GM12875 (cell line): ENCODE results near the gene BRF1.

Experiments used
- H3K4me3 ChIP-seq: one replicate; pipeline ENCODE4 v1.5.1; 2011; ENCODE audit warnings: low read depth, low read length, control low read depth
- CTCF ChIP-seq: IDR thresholded peaks from 2 replicates; pipeline ENCODE4 v1.5.1; 2011; ENCODE audit warnings: low read depth, mild to moderate bottlenecking, control low read depth, inconsistent platforms, low read length, moderate library complexity, borderline replicate concordance; ENCODE audit not compliant: insufficient read depth

The BRF1 gene

DNA sequence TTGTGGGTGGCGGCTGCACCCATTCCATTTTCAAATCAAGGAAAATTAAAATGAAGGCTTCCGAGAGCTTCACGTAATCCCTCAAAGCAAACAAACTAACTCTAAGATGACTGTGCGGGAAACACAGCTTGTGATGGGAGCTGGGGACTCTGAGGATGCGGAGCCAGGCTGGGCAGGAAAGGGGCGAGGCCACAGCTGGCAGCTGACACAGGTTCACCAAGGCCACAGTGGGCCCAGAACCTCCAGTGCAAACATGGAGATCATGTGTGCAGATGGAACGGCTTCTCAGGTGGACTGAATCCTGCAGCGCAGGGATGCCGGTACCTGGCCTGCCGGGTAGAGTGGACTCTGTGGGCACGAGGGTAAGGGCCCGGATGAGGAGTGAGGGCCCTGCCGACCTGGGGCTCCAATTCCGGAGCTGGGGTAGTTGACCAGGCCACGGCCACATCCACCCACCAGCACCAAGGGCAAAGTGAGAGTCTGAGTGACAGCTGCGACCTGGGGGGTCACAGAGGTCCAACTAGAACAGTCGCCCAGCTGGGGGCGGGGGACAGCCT lies 71.6 kb downstream of the BRF1 start:
- no peak overlapping the region for H3K4me3 ChIP-seq
- TF ChIP-seq CTCF = no peak

DNA sequence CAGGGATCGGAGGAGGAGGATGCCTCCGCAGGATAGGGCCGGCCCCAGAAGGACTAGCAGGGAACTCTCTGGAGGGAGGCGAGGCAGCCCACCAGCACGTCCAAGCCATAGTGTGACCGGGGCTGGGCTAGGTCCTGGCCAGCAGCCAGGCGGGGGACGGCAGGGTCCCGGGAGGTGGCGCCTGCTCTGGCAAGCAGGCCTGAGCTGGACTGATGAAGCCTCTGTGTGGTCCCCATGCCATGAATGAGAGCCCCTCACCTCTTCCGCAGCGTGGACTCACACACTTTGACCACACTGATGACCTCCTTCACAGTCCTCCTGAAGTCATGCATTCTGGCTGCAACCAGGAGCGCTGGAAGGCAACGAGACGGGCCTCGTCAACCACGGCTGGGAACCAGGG lies 72.2 kb downstream of the BRF1 start:
- H3K4me3 ChIP-seq = no peak overlapping the region
- no peak for TF ChIP-seq CTCF

GRCh38 chr14:105227346-105227745 lies 73.5 kb downstream of the BRF1 start:
- no peak for TF ChIP-seq CTCF
- no peak overlapping the region for H3K4me3 ChIP-seq

- H3K4me3 ChIP-seq = no peak overlapping the region
- TF ChIP-seq CTCF = no peak
Measured at GRCh38 chr14:105226198-105226597, 74.6 kb downstream of the BRF1 start.

GRCh38 chr14:105224845-105225570 lies 75.8 kb downstream of the BRF1 start:
- no peak for TF ChIP-seq CTCF
- no peak overlapping the region for H3K4me3 ChIP-seq

GRCh38 chr14:105223770-105224544 lies 76.8 kb downstream of the BRF1 start:
- H3K4me3 ChIP-seq = no peak overlapping the region
- TF ChIP-seq CTCF = no peak

- no peak for TF ChIP-seq CTCF
- no peak overlapping the region for H3K4me3 ChIP-seq
Measured at GRCh38 chr14:105223260-105223659, 77.5 kb downstream of the BRF1 start.
